Prostate gland (tissue), 2 donors: ENCODE data around the gene RNF6. TPM values are rescaled to one million over a fixed set of nuclear protein-coding genes. Genes with fewer than 3 reads are reported as not detected.

ENCODE experiments used
- DNase-seq: peaks from one replicate; pipeline ENCODE4 v3.0.0-alpha.2; 2019; ENCODE audit warnings: low spot score
- H3K27ac ChIP-seq, 2 donors: fragments of 200-600 bp; sonication (generic); 2 replicates each; pipeline ENCODE4 v1.5.1; 2017 to 2019
- H3K27me3 ChIP-seq: fragments of 200-600 bp; sonication (generic); replicated peaks from 2 replicates; pipeline ENCODE4 v1.5.1; 2019; ENCODE audit not compliant: insufficient read depth
- H3K36me3 ChIP-seq, 2 donors: fragments of 200-600 bp; sonication (generic); 1 replicate in 1 of 2; 2 replicates in 1 of 2; pipeline versions ENCODE4 v1.5.1 to v1.8.1; 2017 to 2019
- H3K4me1 ChIP-seq: fragments of 200-600 bp; sonication (generic); replicated peaks from 2 replicates; pipeline ENCODE4 v1.5.1; 2019
- H3K4me3 ChIP-seq, 2 donors: fragments of 200-600 bp; sonication (generic); 2 replicates each; pipeline ENCODE4 v1.5.1; 2017 to 2019
- H3K9me3 ChIP-seq: fragments of 200-600 bp; sonication (generic); 2 replicates; pipeline ENCODE4 v1.5.1; 2017
- CTCF ChIP-seq, 4 experiments: fragments of 200-600 bp in 2 of 4; fragments of 450-650 bp in 2 of 4; sonication (generic) in 2 of 4; IDR thresholded peaks; 1 replicate in 3 of 4; 2 replicates in 1 of 4; pipeline ENCODE4 v1.5.1; 2016 to 2019; ENCODE audit warnings: antibody characterized with exemption in 4 of 4, mild to moderate bottlenecking in 2 of 4, moderate library complexity in 2 of 4
- POLR2A ChIP-seq: fragments of 450-650 bp; IDR thresholded peaks from one replicate; pipeline ENCODE4 v1.6.1; 2016; ENCODE audit warnings: antibody characterized with exemption, mild to moderate bottlenecking
- POLR2AphosphoS5 ChIP-seq: sonication (generic); formaldehyde crosslinking; IDR thresholded peaks from one replicate; pipeline ENCODE4 v1.6.1; 2017; ENCODE audit warnings: antibody characterized with exemption
- WGBS: methylation state at CpG from one replicate; pipeline ENCODE4 v1.1.5; 2018; 5-methylcytosine and 5-hydroxymethylcytosine counted together
- intact Hi-C: fragments of 100-400 bp; cut with DNase I; formaldehyde crosslinking; loops from one replicate; pipeline ENCODE4 v1.14.2; 2022
- total RNA-seq, 2 donors: library from RNA; depleted of rRNA; stranded (reverse); fragments of >200 nt; gene quantifications; one replicate each; pipeline ENCODE4 v1.1.0, GENCODE V29; 2016

The RNF6 gene
- total RNA-seq: 10 to 100 TPM; 22.4 to 28.2 TPM

GRCh38 chr13:26221721-26222519 is at the start of gene RNF6:
Gene RNF6 (minus strand): TSS chr13:26222314. CDS start chr13:26219649, 2,665 bp downstream.
- intact Hi-C loops: loop anchor here (2.0 kb wide), 1 partner anchor 33 kb away; the partner anchor contains the start of gene CDK8

DNA sequence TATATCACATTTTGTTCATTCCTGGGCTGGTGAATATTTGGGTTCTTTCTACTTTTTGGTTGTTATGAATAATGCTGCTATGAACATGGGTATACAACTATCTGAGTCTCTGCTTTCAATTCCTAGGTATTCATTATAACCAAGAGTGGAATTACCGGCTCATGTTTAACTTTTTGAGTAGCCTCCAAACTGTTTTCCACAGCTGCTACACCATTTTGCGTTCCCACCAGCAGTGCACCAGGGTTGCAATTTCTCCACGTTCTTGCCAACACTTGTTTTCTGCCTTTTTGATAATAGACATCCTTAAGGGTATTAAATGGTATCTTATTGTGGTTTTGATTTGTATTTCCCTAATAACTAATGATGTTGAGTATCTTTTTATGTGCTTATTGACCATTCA is 48.6 kb upstream of the RNF6 start:
- Histone ChIP-seq H3K4me3 (no peak overlapping the region), H3K27me3 (no peaks in the 10 kb centered on the region), H3K36me3 (no peaks in the 10 kb centered on the region), H3K9me3 (no peaks in the 10 kb centered on the region), H3K4me1 (no peaks in the 10 kb centered on the region), H3K27ac (no peak overlapping the region)
- intact Hi-C loops: no loop called here
- TF ChIP-seq POLR2AphosphoS5 (no peak), POLR2A (no peak)
- 94% methylated on average over 3 of the region's 3 CpGs for WGBS
- DNase-seq: no peak

More at GRCh38 chr13:26221721-26222519, at the start of gene RNF6:
- TF ChIP-seq POLR2A: peak; percentile 61
- peak in 2 of 4 experiments; percentile 12 to 29 for TF ChIP-seq CTCF (IDR thresholded peaks at IDR 0.05)
- peak; percentile 86 for TF ChIP-seq POLR2AphosphoS5
- H3K27me3 ChIP-seq: no peaks in the 10 kb centered on the region
- peaks cover 5% of the 10 kb centered on the region for H3K4me1 ChIP-seq
- H3K27ac ChIP-seq: peak within 1 kb of the TSS; percentile 92 to 93
- no peaks in the 10 kb centered on the region for H3K9me3 ChIP-seq
- peak; percentile 98 for DNase-seq
- under 1% methylated on average over 66 of the region's 67 CpGs for WGBS
- peaks cover 0 to 3% of the 10 kb centered on the region in 2 donors for H3K36me3 ChIP-seq
- peak within 1 kb of the TSS; percentile 99 for H3K4me3 ChIP-seq

DNA sequence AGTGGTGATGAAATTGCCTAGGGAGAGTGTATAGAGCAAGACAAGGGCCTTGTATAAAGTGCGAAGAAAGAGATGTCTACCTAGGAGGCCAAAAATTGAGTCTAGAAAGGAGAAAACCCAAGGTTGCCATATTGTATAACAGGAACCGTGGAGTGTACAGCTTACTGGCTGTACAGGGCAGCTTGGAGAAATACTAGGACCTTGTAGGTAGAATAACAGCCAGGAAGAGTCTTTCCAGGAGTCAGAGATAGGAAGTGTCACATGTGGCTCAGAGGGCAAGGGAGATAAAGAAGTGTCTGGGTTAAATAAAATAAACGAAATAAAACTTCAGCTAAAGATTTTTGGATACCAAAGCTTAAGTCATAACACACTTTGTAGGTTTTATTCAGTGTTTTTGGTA is 44.2 kb upstream of the RNF6 start:
- TF ChIP-seq CTCF (IDR thresholded peaks at IDR 0.05) (no peak), POLR2AphosphoS5 (no peak), POLR2A (no peak)
- DNase-seq: no peak
- WGBS: 83% methylated on average over 3 of the region's 3 CpGs
- Histone ChIP-seq H3K4me1 (no peaks in the 10 kb centered on the region), H3K4me3 (no peak overlapping the region), H3K36me3 (no peaks in the 10 kb centered on the region), H3K27ac (no peak overlapping the region), H3K27me3 (no peaks in the 10 kb centered on the region), H3K9me3 (no peaks in the 10 kb centered on the region)
- intact Hi-C loops: no loop called here

GRCh38 chr13:26262156-26262555 is 40.0 kb upstream of the RNF6 start:
- no peaks in the 10 kb centered on the region for H3K9me3 ChIP-seq
- H3K27me3 ChIP-seq: no peaks in the 10 kb centered on the region
- intact Hi-C loops: no loop called here
- TF ChIP-seq POLR2A: no peak
- no peak for DNase-seq
- H3K4me1 ChIP-seq: no peaks in the 10 kb centered on the region
- no peak overlapping the region for H3K4me3 ChIP-seq
- H3K27ac ChIP-seq: no peak overlapping the region
- H3K36me3 ChIP-seq: no peaks in the 10 kb centered on the region
- WGBS: 91% methylated on average over 2 of the region's 2 CpGs

DNA sequence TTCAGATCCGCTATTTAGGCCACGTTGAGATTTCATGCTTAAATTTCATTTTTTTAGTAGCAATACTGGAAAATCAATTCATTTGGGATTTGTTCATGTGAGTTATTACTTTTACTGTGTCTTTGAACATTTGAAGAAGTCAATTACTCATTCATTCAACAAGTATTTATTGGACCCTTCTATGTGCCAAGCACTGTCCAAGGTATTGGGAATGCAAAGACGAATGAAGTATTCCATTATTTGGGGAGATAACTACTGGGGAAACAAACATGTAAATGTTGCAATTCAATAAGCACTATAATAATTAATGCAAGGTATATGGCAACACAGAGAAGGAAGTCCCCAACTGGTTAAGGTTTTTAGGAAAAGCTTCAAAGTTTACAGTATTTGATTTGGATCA is 37.5 kb upstream of the RNF6 start:
- no peak for TF ChIP-seq POLR2AphosphoS5
- no peak for TF ChIP-seq POLR2A
- TF ChIP-seq CTCF (IDR thresholded peaks at IDR 0.05): no peak
- intact Hi-C loops: loop anchor here (10.0 kb wide), 1 partner anchor 165 kb away; no protein-coding TSS in a partner anchor

GRCh38 chr13:26257049-26257448 is 34.9 kb upstream of the RNF6 start:
- Histone ChIP-seq H3K4me1 (peaks cover 4% of the 10 kb centered on the region), H3K4me3 (no peak overlapping the region), H3K27ac (no peak overlapping the region), H3K9me3 (no peaks in the 10 kb centered on the region), H3K36me3 (no peaks in the 10 kb centered on the region), H3K27me3 (no peaks in the 10 kb centered on the region)
- no peak for TF ChIP-seq POLR2AphosphoS5
- no peak for TF ChIP-seq POLR2A
- no peak for TF ChIP-seq CTCF (IDR thresholded peaks at IDR 0.05)
- intact Hi-C loops: loop anchor here (10.0 kb wide), 1 partner anchor 168 kb away; no protein-coding TSS in a partner anchor
- 47% methylated on average over 2 of the region's 2 CpGs for WGBS
- no peak for DNase-seq

More for the DNA sequence above, 37.5 kb upstream of the RNF6 start:
- no peaks in the 10 kb centered on the region for H3K9me3 ChIP-seq
- no peaks in the 10 kb centered on the region for H3K27me3 ChIP-seq
- no peaks in the 10 kb centered on the region for H3K36me3 ChIP-seq
- 82% methylated on average over 3 of the region's 3 CpGs for WGBS
- H3K4me3 ChIP-seq: no peak overlapping the region
- DNase-seq: no peak
- H3K4me1 ChIP-seq: peaks cover 4% of the 10 kb centered on the region
- H3K27ac ChIP-seq: no peak overlapping the region
